Renal pelvis (tissue), 4 donors: ENCODE data around the gene NEU4. TPM values are rescaled to one million over a fixed set of nuclear protein-coding genes. Genes with fewer than 3 reads are reported as not detected.

Experiments
- DNase-seq: peaks from one replicate; pipeline ENCODE4 v3.0.0-alpha.2; 2013
- polyA plus RNA-seq, 3 donors: library from polyadenylated mRNA; unstranded; fragments of 120-200 nt; gene quantifications; one replicate each; pipeline ENCODE4 v1.2.1, GENCODE V29; 2013; ENCODE audit not compliant: insufficient read length in 3 of 3

Gene NEU4
- polyA plus RNA-seq, 3 donors: 1.9 to 2.5 (median 2.5) TPM

DNA sequence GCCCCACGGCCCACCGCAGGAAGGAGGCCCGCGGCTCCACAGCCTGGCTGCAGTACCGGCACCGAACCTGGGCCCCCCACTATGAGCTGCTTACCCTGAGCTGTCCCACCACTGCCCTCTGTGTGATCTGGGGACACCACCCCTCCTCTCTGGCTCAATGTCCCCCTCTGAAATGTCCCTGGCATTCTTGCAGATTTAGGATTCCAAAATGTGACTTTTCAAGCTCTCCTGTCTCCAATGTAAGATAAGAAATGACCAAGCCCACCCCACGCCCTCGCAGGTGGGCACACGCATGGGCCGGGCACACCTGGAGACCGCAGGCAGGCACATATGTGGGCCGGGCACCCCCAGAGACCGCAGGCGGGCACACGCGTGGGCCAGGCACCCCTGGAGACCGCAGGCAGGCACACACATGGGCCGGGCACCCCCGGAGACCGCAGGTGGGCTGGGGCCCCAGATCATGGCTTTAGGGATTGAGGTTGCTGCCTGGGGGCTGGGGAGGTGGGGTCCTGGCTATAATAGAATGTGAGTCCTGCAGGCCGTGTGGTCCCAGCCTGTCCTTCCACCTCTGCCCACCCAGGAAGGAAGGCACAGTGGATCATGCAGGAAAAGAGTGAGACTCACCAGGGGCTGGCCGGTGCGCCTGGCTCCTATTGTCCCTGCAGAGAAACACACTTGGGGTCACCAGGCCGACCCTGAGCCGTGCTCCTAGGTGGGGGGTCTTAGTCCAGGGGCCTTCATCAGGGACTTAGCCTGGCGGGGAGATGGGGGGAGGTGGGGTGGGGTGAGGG is 42.5 kb downstream of the NEU4 start:
- no peak for DNase-seq

DNA sequence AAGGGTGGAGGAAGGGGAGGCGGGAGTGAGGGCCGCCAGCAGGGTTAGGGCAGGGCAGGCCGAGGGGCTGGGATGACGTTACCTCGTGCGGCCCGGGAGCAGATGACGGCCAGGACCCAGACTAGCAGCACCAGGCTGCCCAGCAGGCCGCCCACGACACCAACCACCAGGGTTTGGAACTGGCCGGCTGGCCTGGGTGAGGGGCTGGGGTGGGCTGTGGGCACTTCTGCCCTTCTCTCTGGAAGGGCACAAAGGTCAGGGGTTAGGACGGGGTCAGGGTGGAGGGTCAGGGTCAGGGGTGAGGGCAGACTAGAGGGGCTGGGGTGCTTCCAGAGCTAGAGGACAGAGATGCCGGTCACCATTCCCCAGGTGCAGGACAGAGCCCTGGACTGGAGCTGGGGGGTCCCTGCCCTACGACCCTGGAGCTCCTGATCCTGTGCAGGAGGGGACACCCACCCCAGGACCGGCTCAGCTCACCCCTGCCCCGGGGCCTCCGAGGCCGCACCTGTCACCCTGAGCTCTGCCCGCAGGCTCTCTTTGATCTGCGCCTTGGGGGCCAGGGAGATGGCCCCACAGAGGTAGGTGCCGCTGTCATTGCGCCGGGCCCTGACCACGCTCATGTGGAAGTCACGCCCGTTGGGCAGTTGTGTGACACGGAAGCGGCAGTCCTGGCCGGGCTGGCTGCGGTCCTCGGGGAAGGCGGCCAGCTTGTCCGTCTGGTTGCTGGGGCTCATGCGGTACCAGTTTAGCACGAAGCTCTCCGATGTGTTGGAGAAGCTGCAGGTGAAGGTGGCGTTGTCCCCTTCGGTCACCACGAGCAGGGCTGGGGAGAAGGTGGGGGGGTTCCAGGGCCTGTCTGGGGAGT is 43.4 kb downstream of the NEU4 start:
- DNase-seq: no peak

DNA sequence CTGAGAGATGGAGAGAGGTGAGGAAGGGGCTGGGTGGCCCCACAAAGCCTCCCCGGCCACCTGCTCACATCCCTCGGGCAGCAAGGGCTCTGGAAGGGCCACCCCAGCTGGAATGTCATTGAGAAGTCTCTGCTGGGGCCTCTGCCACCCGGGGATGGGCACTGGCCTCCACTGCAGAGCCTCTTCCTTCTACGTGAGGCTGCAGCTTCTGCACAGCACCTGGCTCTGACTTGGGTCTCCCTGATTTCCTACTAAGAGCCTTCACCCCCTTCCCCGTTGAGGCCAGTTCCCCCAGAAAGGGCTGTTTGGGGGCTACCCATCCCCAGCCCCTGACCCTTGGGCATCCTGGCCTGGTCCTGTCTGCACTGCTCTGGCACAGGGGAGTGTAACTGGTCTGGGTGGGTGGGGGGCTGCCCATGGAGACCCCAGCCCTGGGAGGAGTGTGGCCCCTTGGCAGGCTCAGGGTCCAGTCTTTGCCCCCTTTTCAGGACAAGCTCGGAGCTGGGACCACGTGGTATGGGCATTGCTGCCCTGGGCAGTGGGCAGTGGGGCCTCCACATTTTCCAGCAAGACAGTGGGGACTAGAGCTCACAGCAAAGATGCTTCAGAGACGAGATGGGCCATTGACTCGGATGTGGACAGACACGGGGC is 44.1 kb downstream of the NEU4 start:
- no peak for DNase-seq

DNA sequence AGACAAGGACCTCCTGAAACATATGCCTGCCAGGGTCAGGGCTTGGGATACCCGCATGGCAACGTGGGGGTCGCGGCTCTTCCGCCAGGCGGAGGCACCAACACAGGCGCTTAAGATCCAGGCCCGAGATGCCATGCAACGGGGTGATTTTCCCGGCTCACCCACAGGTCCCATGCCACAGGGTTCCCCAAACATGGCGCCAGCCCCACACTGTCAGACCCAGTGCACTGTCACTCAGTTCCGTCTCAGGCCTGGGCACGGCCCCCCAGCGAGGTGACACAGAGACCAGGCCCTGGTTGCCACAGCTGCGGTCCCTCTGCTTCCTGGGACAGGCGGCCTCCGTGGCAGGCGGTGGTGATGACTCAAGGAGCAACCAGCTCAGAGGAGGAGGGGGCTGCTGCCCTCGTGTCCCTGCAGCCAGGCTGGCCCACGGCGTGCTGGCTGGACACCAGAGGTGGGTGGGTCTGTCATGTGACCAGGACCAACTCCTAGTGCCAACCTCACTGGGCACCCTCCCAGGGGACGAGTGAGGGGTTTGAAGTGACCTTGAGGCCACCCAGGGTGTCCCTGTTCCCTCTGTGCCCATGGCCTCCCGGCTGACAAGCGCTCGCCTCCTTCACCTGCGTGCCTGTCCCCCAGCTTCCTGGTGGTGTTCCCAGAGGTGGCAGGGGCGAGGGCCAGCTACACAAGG is 44.8 kb downstream of the NEU4 start:
- no peak for DNase-seq

DNA sequence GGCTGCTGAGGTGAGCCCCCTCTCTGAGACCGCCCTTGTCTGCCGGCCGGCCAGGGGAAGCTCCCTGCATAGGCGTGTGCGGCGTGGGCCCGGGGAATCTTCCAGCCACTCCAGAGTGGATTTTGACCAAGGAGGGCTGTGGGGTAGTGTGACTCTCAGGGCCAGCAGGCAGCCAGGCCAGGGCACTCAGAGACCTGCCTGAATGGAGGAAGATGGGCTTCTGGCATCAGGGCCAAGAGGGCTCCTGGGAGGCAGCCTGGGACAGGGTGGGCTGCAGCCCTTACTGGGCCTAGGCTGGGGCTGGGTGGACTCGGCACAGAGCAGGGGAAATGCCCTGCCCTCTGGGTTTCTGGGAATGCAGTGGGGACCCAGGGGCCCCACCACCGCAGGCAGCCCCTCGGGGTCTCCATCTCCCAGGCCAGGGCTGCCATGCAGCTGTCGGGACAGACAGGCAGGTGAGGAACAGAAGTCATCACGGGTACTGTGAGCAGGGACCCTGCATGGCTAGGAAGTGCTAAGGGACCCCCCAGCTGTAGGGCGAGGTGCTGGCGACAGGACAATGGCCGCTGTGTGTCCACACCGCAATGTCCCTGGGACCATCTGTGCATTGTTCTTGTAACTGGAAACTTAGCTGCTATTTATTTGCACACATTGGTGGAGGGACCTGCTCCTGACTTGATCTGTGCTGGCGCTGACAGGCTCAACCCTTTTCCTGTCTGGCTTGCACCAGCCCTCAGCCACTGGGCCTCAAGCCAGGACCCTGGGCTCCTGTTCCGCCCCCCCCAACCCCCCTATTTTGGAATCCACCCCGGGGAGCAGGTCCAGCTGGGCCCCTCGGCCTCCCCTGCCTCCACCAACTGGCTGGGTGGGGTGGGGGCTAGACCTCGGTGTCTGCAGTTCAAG is 45.6 kb downstream of the NEU4 start:
- DNase-seq: no peak

DNA sequence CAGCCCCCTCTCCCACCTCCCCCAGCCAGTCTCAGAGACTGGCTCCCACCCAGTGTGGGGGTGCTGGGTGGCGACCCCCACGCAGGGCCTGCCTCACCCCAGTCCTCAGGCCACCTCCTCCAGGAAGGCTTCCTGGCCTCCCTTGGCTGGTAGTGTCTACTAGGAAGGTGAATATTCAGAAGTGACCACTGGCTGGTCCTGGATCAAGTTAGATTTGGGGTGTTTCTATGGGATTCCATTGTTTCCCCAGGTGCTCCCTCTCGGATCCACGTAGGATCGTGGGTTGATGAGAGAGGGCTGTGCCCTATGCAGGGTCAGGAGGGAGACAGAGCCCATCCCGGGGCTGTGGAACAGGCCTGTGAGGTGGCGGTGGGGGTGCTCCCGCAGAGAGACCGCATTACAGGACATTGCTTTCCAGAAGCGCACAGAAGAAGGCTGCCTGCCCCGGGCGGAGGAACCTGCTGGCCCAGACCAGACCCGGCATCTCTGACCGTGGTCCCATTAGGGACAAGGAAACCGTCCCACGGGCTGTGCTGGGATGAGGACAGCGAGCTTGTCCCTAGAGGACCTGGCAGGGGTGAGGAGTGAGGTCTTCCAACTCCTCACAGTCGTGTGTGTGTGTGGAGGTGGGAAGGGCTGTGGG is 46.4 kb downstream of the NEU4 start:
- no peak for DNase-seq

DNA sequence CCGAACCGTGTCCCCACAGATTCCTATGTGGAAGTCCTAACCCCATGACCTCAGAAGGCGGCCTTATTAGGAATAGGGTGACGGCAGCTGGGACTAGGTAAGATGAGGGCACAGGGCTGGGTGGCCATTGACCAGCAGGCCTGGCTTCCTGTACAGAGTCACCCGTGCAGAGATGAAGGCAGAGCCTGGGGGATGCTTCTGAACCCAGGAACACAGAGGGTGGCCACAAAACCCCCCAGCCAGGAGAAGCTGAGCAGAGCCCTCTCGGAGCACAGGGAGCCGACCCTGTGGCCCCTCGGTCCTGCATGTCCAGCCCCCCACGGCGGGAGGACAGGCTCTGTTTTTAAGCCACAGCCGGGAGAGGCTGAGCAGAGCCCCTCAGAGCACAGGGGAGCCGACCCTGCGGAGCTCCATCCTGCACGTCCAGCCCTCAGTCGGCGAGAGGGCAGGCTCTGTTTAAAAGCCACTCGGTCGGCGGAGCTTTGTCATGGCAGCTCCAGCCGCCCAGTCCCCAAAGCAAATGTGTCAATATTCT is 47.0 kb downstream of the NEU4 start:
- no peak for DNase-seq

DNA sequence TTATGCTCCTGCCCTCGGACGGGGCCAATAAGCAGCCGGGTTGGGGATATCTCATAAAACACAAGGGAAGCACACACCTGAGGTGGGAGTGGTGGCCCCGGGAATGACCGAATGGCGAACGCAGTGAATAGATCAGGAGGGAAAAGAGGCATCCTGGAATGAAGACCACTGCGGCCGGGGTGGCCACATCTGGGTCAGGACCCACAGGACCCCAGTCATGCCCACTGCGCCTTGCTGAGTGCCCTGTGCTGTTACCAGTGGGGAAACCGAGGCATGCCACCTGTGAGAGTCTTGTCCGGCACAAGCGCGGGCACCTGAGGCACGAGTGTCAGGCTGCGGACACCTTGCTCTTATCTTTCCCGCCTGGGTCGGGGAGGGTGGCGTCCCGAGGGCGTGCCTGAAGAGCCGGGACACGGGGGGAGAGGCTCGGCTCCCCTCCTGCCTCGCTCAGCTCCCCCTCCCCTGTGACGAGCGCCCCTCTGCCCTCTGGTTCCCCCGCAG is 48.1 kb downstream of the NEU4 start:
- no peak for DNase-seq

DNA sequence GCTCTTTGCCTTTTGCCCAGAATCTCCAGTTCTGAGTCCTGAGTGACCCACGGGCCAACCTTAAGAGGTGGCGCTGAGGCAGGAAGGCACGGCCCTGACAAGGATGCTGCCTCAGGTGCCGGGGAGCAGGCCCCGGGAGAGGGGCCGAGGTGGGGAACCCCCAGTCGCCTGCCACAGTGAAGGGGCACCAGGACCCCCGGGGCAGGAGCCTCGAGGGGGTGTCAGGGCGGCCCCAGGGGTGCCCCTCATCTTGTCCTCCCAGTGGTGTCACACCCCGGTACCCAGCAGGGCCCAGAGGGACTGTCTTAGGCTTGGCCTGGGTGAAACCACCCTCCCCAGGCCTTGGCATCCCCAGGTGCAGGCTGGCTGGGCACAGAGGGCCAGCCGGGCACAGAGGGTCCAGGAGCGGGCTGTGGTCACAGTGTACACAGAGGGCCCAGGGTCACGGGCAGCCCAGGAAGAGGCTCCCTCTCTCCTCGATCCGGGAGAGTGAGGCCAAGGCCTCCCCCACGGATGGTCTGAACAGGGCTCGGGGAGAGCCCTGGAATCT is 48.7 kb downstream of the NEU4 start:
- DNase-seq: no peak

DNA sequence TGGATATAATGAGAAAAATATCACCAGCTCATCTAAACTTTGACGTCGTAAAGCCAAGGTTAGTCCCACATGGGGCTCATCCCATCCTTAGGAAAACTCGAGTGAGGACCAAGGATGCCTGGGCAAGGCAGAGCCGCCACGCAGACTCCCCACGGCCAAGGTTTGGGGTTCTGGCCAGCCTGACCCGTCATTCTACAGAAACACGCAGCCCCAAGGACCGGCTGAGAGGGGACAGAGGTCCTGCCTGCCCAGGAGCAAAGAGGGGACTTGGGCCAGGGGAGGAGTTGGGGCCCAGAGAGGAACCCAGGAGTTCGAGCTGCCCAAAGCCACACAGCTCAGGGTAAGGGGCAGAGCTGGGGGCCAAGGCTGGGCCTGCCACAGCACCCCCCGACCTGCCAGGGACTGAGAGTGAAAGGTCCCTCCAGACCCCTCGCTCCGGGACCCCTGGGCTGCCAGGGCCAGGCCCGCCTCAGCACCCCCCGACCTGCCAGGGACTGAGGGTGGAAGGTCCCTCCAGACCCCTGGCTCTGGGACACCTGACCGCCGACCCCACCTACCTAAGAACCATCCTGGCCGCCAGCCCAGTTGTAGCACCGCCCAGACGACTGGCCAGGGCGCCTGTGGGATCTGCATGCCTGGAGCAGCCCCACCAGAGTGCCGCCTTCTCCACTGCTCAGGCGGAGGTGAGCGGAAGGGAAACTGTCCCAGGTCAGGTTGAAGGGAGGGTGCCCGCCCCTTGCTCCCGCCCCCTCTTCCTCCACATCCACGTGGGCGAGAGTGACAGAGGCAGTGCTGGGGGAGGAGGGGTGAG is 49.4 kb downstream of the NEU4 start, which contains the start of gene PDCD1:
Gene PDCD1, minus strand, starts transcription at position 689 of the 811 bp plus-strand sequence. Its CDS starts 56 bp downstream, at position 633.
- no peak for DNase-seq

DNA sequence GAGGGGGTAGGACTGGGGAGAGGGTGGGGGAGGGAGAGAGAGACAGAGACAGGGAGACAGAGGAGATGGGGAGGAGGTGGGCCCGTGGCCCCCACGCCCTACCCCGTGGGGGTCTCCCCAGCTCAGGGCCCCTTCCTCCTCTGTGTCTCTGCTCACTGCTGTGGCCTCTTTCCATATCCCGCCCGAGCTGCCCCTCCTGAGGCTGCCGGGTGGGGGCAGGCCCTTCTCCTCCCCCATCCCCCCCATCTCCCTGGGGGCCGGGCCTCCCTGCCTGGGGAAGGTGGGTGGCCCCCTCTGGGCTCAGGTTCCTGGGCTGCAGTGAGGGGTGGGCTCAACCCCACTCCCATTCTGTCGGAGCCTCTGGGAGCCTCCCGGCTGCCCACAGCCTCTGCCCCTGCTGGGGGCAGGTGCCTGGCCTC is 50.0 kb downstream of the NEU4 start:
- DNase-seq: no peak

DNA sequence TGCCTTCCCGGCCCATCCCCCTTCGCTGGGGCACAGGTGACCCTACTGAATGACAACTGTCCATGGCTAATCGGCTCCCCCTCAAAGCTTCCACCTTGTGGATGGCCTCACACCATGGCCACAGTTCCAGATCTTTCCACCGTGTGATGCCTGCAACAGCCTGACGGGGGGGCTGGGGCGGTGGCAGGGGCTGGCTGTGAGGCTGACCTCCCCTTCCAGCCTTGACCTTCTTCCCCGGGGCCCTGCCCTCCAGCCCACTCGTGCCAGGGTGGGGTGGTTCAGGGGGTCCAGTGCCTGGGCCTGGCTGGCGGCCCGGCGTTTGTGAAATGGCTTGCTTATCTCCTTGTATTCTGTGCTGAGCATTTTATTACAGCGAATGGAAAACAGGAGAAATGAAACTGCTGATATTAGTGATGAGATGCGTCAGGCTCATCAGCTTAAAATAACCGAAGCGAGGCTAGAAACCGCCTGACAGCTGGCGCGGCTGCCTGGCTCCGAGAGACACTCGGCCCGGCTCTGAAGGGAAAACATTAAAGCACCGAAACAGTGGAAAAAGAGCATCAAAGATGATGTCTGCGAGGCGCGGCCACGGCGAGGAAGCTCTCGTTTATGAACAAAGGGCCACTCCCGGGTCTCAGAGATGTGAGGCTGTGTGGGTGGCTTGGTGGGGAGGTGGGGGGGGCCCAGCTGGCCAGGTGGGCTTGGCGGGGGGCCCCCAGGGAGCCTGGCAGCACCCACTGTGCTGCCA is 50.6 kb downstream of the NEU4 start:
- no peak for DNase-seq

DNA sequence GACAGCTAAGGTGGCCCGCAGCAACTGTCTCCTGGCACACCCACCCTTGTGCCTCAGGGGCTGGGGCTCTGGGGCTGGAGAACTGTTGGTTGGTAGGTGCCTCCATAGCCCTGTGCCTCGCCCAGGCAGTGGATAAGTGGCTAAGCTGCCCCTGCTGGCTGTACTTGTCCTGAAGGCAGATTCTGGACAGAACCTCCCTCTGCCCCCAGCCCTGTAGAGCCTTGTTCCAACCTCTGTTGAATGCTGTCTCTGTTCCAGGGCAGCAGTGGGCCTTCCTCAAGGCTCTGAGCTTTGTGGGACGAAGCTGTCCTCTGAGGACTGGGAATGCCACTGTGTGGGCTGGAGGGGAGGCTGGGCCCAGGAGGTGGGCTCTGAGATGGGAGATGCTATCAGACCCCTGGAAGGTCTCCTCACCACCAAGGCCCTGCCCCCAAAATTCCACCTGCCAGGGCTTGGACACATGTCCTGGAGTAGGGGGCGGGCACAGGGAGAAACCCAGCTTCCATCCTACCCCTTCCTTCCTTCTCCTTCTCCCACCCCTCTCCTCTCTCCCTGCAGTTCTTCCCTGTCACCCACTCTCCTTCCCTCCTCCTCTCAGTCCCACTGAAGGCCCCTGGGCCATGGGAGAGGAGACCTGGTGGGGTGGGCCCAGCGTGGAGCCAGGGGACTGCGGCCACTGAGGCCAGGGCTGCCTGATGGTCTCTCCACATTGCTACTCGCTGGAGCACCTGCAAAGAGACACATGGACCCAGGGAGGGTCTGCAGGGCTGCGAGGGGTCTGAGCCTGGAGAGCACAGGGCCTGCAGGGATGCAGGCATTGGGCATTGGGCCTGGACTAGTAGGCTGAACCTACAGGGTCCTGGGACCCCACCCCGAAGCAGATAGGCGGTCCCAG is 51.4 kb downstream of the NEU4 start:
- no peak for DNase-seq

DNA sequence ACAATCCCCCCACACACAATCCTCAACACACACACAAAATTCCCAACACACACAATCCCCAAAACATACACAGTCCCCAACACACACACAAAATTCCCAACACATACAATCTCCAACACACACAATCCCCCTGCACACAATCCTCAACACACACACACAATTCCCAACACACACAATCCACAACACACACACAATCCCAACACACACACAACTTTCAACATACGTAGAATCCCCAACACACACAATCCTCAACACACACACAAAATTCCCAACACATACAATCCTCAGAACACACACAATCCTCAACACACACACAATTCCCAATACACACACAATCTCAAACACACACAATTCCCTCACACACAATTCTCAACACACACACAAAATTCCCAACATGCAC is 52.3 kb downstream of the NEU4 start:
- no peak for DNase-seq

DNA sequence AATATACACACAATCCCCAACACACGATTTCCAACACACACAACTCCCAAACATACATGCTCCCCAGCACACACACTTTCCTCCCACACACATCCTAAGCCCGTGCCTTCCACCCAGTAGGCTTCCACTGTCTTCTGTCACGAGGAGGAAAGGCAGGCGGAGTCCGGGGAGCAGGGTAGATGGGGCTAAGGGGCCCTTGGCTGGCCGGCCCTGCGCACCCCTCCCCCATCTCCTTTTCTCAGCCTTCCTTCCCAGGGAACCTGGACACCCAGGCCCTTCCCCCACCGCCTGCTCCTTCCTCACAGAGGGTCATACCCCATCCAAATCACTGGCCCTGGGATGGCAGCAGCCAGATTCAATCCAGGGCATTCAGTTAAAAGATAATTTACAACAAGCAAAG is 53.1 kb downstream of the NEU4 start:
- no peak for DNase-seq

DNA sequence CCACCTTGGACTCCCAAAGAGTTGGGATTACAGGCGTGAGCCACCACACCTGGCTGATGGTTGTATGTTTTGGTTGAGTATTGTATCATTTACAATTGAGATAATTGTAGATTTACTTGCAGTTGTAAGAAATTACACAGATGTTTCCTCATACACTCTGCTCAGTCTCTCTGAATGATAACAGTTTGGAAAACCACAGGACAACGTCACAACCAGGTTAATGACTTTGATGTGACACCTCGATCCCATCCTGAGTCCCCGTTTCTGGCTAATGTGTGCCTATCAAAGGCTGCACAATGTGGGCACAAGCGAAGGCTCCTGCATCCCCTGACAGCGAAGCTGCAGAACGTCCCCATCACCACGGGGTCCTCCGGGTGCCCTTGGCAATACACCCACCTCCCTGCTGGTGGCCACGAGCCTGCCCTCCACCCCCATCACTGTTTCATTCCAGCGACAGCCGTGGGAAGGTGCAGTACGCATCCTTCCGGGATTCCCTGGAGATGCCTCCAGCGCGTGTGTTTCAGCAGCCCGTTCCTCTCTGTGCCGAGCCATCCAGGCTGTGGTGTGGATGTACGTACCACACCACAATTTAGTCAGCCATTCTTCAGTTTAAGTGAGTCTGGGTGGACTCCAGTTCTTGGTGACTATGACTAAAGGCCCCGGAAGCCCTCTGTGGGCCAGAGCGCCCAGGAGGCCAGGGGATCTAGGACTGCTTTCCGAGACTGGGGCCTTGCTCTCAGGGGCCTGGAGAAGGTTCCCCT is 54.0 kb downstream of the NEU4 start:
- DNase-seq: no peak
